ENCODE measurements around the gene AUTS2. TPM values are rescaled to one million over a fixed set of nuclear protein-coding genes. Genes with fewer than 3 reads are reported as not detected.

Gene AUTS2
- total and polyA plus RNA-seq, 9 of the 15 experiments (the other 6 are each of a cell fraction or from before 2014, with no cell fraction given) = 0.58 TPM; not detected in 8

- H3K4me3 ChIP-seq = no peak overlapping the region
- H3K27ac ChIP-seq (ENCODE audit: extremely low read depth, low read depth, low read length) = no peak overlapping the region
- H3K27me3 ChIP-seq (ENCODE audit: control insufficient read depth in 2 of 2, insufficient read depth in 2 of 2, low read length in 2 of 2) = no peaks in the 10 kb centered on the region
- H3K9me3 ChIP-seq (replicated peaks; ENCODE audit: control insufficient read depth, insufficient read depth, low read depth, low read length) = no peaks in the 10 kb centered on the region; the same call in 1 of the 2 replicates
- DNase-seq (ENCODE audit: extremely low read depth in 1 of 4, low spot score in 3 of 4) (no peak), ATAC-seq (no peak), FAIRE-seq (no peak)
- no peaks in the 10 kb centered on the region for H4K20me1 ChIP-seq (replicated peaks; ENCODE audit: control insufficient read depth, insufficient read depth, low read length)
- ChIA-PET POLR2A (no interaction called here), CTCF (ENCODE audit: low intra/inter-chr PET ratio) (no interaction called here)
- no peaks in the 10 kb centered on the region for H3K36me3 ChIP-seq (ENCODE audit: control insufficient read depth, insufficient read depth, low read length)
- H3K4me2 ChIP-seq (ENCODE audit: insufficient read depth, low read length) = no peak overlapping the region
- no peak overlapping the region for H2AFZ ChIP-seq (ENCODE audit: low read depth, low read length)
- 2% methylated on average over 3 of the region's 3 CpGs for WGBS (ENCODE audit: insufficient coverage, low coverage, missing lambda C conversion rate)
- H3K4me1 ChIP-seq (replicated peaks in 1 of 2; ENCODE audit: control insufficient read depth in 2 of 2, insufficient read depth in 2 of 2, low read length in 2 of 2) = no peaks in the 10 kb centered on the region
- H3K9ac ChIP-seq (ENCODE audit: insufficient read depth in 1 of 2, low read depth in 2 of 2, low read length in 2 of 2) = no peak overlapping the region
- no peak for TF ChIP-seq PTTG1 (tag; IDR thresholded peaks at IDR 0.05; ENCODE audit: low read depth)
- no peak for TF ChIP-seq HEY1 (CRISPR knock-in tag; IDR thresholded peaks at IDR 0.05; ENCODE audit: borderline replicate concordance)
- no peaks in the 10 kb centered on the region for H3K79me2 ChIP-seq (ENCODE audit: control insufficient read depth, insufficient read depth, low read length)
- H3K9me1 ChIP-seq (ENCODE audit: control insufficient read depth, insufficient read depth, low read length) = no peaks in the 10 kb centered on the region
- intact Hi-C loops (cut with micrococcal nuclease) = no loop called here
- BruUV-seq (replicated peaks) = no TSS peak
- in situ Hi-C loops (cut with MboI) = no loop called here
These were observed 496.6 kb downstream of the AUTS2 start for GRCh38 chr7:70094831-70095230.

- no peaks in the 10 kb centered on the region; the same call in 1 of the 2 replicates for H3K9me3 ChIP-seq (replicated peaks; ENCODE audit: control insufficient read depth, insufficient read depth, low read depth, low read length)
- no peak for FAIRE-seq
- no peaks in the 10 kb centered on the region for H3K9me1 ChIP-seq (ENCODE audit: control insufficient read depth, insufficient read depth, low read length)
- no peak overlapping the region for H2AFZ ChIP-seq (ENCODE audit: low read depth, low read length)
- no peaks in the 10 kb centered on the region for H4K20me1 ChIP-seq (replicated peaks; ENCODE audit: control insufficient read depth, insufficient read depth, low read length)
- POLR2A ChIA-PET = no interaction called here
- no peaks in the 10 kb centered on the region for H3K27me3 ChIP-seq (ENCODE audit: control insufficient read depth in 2 of 2, insufficient read depth in 2 of 2, low read length in 2 of 2)
- H3K27ac ChIP-seq (ENCODE audit: extremely low read depth, low read depth, low read length) = no peak overlapping the region
- no peak overlapping the region for H3K4me2 ChIP-seq (ENCODE audit: insufficient read depth, low read length)
- no peaks in the 10 kb centered on the region for H3K79me2 ChIP-seq (ENCODE audit: control insufficient read depth, insufficient read depth, low read length)
- H3K4me3 ChIP-seq = no peak overlapping the region
- no peaks in the 10 kb centered on the region for H3K36me3 ChIP-seq (ENCODE audit: control insufficient read depth, insufficient read depth, low read length)
- DNase-seq (ENCODE audit: extremely low read depth in 1 of 4, low spot score in 3 of 4) = no peak
- CTCF ChIA-PET (ENCODE audit: low intra/inter-chr PET ratio) = no interaction called here
- BruUV-seq (replicated peaks) = no TSS peak
- no peak for ATAC-seq
- no peak overlapping the region for H3K9ac ChIP-seq (ENCODE audit: insufficient read depth in 1 of 2, low read depth in 2 of 2, low read length in 2 of 2)
- WGBS (ENCODE audit: insufficient coverage, low coverage, missing lambda C conversion rate) = 0% methylated on average over 2 of the region's 2 CpGs
- in situ Hi-C loops (cut with MboI) = no loop called here
- intact Hi-C loops (cut with micrococcal nuclease) = no loop called here
- no peaks in the 10 kb centered on the region for H3K4me1 ChIP-seq (replicated peaks in 1 of 2; ENCODE audit: control insufficient read depth in 2 of 2, insufficient read depth in 2 of 2, low read length in 2 of 2)
- TF ChIP-seq IFI16 (CRISPR knock-in tag; IDR thresholded peaks at IDR 0.05) = no peak
- TF ChIP-seq NCOA2 (IDR thresholded peaks at IDR 0.05; ENCODE audit: partially characterized antibody in 2 of 2) = no peak
- no peak for TF ChIP-seq ZBTB1 (CRISPR knock-in tag; IDR thresholded peaks at IDR 0.05; ENCODE audit: borderline replicate concordance, low read depth)
- TF ChIP-seq ZBTB5 (IDR thresholded peaks at IDR 0.05) = no peak
- TF ChIP-seq ZC3H4 (CRISPR knock-in tag; IDR thresholded peaks at IDR 0.05; ENCODE audit: borderline replicate concordance) = no peak
- no peak for TF ChIP-seq ZNF696 (CRISPR knock-in tag; conservative IDR thresholded peaks at IDR 0.05)
- TF ChIP-seq MXI1 (IDR thresholded peaks at IDR 0.05; ENCODE audit: low read depth, low read length) = no peak
- no peak for TF ChIP-seq ZNF354B (CRISPR knock-in tag; IDR thresholded peaks at IDR 0.05)
- no peak for TF ChIP-seq ARID4B (CRISPR knock-in tag; IDR thresholded peaks at IDR 0.05)
These were observed 499.4 kb downstream of the AUTS2 start for GRCh38 chr7:70097645-70098044.
